ENCODE measurements around the gene ENAM. TPM values are rescaled to one million over a fixed set of nuclear protein-coding genes. Genes with fewer than 3 reads are reported as not detected.

The ENAM gene
- total and polyA plus RNA-seq, 2 of the 8 experiments (the other 6 are each of a cell fraction or from before 2014, with no cell fraction given): not detected

- no peak for TF ChIP-seq CBX8 (IDR thresholded peaks at IDR 0.05; ENCODE audit: borderline replicate concordance, low read depth, low read length)
Observed at GRCh38 chr4:70670332-70671014, 41.9 kb downstream of the ENAM start (continued).

All from H1 (cell line).